ENCODE data around the gene ARHGEF3.

DNA sequence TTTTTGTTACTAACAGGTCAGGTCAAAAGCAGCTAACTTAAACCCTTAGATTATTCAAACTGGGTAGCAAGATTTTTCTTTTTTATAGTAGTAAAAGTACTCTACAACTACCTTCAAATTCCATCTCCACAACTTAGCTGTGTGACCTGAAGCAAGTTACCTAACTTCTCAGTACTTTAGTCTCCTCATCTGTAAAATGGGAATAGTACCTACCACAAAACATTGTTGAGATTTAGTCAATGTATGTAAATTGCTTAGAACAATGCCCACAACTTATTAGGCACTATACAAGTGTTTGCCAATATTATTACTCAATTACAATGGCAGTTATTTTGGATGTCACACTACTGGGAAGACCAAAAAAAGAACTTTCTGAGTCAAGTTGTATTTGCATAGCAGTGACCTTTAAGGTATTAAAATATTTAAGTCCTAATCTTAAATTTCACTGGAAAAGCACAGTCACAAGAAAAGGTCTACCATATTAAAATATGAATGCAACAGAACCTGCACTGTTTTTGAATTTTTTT is 121.6 kb downstream of the ARHGEF3 start:
- TF ChIP-seq, protein P1, sequence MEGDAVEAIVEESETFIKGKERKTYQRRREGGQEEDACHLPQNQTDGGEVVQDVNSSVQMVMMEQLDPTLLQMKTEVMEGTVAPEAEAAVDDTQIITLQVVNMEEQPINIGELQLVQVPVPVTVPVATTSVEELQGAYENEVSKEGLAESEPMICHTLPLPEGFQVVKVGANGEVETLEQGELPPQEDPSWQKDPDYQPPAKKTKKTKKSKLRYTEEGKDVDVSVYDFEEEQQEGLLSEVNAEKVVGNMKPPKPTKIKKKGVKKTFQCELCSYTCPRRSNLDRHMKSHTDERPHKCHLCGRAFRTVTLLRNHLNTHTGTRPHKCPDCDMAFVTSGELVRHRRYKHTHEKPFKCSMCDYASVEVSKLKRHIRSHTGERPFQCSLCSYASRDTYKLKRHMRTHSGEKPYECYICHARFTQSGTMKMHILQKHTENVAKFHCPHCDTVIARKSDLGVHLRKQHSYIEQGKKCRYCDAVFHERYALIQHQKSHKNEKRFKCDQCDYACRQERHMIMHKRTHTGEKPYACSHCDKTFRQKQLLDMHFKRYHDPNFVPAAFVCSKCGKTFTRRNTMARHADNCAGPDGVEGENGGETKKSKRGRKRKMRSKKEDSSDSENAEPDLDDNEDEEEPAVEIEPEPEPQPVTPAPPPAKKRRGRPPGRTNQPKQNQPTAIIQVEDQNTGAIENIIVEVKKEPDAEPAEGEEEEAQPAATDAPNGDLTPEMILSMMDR (IDR thresholded peaks at IDR 0.05; ENCODE audit: low read depth, low read length): no peak
- no peak for TF ChIP-seq EZH2phosphoT487 (IDR thresholded peaks at IDR 0.05; ENCODE audit: low read depth)

All from OCI-LY3 (cell line).